Activated gamma-delta T cell treated with Interleukin-2 at 50 U/mL for 16 hours (primary cell): ENCODE results near the gene TNFSF9.
A peak's percentile ranks its signal among the peaks of the same experiment; 100 is the strongest.
"Not testable (repeated sequence)": the region's sequence is repeated elsewhere in the genome, so short reads cannot be mapped to it uniquely, and the experiment has no call there.

ENCODE experiments used
- DNase-seq: peaks from one replicate; pipeline ENCODE4 v3.0.0-alpha.2; 2020

TNFSF9 gene

DNA sequence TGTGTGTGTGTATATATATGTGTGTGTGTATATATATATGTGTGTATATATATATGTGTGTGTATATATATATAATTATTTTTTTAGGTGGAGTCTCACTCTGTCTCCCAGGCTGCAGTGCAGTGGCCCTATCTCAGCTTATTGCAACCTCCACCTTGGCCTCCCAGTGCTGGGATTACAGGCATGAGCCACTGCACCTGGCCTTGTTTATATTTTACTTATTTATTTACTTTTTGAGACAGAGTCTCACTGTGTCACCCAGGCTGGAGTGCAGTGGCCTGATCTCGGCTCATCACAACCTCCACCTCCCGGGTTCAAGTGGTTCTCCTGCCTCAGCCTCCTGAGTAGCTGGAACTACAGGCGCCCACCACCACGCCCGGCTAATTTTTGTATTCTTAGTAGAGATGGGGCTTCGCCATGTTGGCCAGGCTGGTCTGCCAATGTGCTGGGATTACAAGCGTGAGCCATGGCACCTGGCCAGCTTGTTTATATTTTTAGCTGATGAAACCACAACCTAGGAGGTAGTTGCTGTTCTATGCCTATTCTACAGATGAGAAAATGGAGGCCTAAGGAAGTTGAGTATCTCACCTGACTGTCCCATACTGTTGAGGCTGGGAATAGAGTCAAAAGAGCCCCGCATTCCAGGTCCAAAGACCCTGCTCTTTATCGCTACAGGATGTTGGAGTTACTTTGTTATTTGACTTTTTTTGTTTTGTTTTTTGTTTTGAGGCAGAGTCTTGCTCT, 22.6 kb upstream of the TNFSF9 start:
- DNase-seq, result not testable (repeated sequence)

DNA sequence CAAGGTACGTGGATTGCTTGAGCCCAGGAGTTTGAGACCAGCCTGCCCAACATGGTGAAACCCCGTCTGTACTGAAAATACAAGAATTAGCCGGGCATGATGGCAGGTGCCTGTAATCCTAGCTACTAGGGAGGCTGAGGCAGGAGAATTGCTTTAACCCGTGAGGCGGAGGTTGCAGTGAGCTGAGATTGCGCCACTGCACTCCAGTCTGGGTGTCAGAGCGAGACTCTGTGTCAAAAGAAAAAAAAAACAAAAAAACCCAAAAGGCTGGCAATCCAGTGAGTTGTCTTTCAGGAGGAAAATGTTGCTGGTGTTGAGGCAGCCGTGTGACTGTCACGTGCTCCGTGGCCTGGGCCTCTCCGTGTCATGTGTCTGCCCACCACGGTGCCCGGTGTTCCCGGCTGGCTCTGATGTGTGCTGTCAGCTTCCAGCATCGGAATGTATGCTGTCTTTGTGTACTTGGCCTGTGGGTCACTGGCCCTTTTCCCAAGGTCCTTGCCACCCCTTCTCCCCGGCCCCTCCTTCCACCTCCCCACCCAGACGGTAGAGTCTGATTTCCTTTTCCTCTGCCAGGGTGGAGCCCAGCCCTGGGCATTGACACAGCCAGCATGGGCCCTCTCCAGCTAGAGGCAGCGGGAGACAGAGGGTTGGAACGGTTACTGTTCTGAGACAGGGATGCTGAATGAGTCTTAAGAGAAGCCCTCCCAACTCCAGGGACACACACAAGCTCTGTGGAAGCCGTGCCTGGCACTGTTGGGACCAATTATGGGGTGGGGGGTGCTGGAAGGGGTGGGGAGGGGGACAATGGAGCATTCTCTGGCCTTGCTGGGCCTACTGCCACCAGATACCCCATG, 21.5 kb upstream of the TNFSF9 start:
- no peak for DNase-seq

DNA sequence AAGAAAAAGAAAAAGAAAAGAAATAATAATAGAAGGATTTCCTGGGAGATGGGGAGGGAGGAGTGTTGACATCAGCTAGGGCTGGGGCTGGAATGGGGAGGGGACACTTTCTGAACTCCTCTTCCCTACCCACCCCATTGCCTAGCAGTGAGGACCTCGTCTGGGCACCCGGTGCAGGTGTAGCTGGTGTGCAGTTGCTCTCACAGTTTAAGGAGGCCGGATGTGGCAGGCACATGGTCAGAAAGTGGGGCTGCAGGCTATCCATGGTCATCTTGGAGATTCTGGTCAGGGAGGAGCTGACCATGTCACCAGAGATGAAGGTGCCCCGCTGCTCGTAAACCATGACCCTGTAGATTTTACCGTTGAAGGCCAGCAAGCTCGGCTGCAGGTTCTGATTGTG, 20.2 kb upstream of the TNFSF9 start:
- no peak for DNase-seq

DNA sequence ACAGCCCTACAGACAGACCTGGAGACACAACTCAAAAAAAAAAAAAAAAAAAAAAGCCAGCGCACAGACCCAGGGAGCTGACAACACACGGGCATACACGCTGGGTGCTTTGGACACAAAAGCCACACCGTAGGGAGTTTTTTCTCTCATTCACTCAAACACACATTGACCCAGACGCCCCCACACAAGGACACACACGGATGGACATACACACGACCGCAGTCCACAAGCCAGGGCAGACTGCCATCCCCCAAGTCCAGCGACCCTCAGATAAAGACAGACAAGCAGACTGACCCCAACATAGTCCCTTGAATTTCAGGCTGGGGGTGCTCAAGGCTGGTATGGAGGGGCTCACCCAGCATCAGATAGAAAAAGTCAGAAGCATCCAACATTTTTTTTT, 16.7 kb upstream of the TNFSF9 start:
- DNase-seq, result no peak

DNA sequence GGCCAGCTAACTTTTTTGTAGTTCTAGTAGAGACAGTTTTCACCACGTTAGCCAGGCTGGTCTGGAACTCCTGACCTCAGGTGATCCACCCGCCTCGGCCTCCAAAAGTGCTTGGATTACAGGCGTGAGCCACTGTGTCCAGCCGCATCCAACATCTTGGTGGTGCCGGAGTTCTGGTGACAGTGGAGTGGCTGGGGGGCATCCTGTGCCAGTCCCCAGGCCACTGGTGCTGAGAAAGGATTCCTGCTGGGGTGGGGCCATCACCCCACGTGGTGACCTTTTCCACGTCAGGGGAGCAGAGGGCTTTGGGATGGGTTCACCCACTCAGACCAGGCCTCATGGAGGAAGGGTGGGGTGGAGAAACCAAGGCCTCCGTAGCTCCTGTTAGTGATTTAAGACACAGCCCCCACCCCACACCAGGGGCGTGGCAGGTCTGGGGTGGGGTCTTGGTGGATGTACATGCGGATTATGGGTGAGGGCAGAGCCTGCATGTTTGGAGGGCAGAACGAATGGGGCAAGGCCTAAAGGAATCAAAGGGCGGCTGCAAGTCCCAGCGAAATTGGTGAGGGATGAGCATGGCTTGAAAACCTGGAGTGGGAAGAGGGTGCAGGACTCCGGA, 15.8 kb upstream of the TNFSF9 start:
- no peak for DNase-seq

GRCh38 chr19:6516018-6516658, 14.7 kb upstream of the TNFSF9 start:
- DNase-seq, result peak; percentile 40

- DNase-seq, result peak; percentile 93
Measured at GRCh38 chr19:6516659-6517291, 14.1 kb upstream of the TNFSF9 start.

DNA sequence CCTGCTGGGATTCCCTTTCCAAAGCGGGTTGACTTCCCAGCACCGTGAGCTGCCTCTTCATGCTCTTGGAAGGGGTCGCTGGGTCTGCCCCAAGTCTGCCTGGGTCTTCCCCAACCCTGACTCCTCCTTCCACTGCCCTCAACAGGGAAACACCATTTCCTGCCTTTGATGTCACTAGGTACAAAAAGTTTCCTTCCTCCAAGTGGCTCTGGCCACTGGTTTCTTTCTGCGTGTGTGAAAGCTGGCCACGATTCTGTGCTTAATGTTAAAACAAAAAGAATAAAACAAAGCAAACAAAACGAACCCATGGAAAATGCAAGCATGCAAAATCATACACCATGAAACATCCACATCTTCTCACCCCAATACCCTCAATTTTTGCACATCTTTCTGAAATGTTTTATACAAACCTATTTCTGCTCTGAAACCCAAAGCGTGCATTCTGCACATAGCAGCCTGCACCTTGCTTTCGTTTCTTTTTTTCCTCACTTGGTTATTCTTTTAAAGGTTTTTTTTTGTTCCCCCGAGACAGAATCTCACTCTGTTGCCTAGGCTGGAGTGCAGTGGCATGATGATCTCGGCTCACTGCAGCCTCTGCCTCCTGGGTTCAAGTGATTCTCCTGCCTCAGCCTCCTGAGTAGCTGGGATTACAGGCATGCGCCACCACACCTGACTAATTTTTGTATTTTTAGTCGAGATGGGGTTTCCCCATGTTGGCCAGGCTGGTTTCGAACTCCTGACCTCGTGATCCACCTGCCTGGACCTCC, 12.5 kb upstream of the TNFSF9 start:
- no peak for DNase-seq

DNA sequence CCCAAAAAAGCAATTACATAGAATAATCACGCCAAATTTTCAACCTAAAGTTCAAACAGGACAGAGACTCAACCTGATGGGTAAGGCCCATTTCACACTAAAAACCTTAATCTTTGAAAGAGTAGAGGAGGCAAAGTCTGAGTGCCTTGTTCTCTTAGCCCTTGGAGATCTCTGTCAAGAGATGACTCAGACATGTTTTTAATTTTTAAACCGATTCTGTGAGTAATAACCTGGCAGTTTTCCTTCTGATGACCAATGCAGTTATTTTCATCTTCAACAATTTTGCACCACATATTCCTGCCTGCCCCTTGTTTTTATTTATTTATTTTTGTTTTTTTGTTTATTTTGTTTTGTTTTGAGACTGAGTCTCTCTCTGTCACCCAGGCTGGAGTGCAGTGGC, 11.5 kb upstream of the TNFSF9 start:
- DNase-seq, result no peak

GRCh38 chr19:6521718-6522646, 8.8 kb upstream of the TNFSF9 start:
- DNase-seq, result peak; percentile 62

GRCh38 chr19:6522712-6523111, 8.1 kb upstream of the TNFSF9 start:
- no peak for DNase-seq

GRCh38 chr19:6524311-6524710, 6.5 kb upstream of the TNFSF9 start:
- no peak for DNase-seq

- no peak for DNase-seq
Measured at GRCh38 chr19:6527893-6528543, 2.8 kb upstream of the TNFSF9 start.

- no peak for DNase-seq
Measured at GRCh38 chr19:6528544-6529121, 2.2 kb upstream of the TNFSF9 start.

GRCh38 chr19:6529351-6529750, 1.5 kb upstream of the TNFSF9 start:
- no peak for DNase-seq

DNA sequence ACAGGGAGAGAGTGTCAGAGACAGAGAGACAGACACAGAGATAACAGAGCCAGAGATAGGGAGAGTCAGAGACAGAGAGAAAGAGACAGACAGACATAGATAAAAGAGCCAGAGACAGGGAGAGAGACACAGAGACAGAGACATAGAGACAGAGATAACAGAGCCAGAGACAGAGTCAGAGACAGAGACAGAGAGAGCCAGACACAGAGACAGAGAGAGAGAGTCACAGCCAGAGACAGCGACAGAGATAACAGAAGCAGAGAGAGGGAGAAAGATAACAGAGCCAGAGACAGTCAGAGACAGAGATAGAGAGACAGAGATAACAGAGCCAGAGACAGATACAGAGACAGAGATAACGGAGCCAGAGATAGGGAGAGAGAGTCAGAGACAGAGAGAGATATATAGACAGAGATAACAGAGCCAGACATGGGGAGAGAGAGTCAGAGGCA, 865 bp upstream of the TNFSF9 start:
- DNase-seq, result no peak

DNA sequence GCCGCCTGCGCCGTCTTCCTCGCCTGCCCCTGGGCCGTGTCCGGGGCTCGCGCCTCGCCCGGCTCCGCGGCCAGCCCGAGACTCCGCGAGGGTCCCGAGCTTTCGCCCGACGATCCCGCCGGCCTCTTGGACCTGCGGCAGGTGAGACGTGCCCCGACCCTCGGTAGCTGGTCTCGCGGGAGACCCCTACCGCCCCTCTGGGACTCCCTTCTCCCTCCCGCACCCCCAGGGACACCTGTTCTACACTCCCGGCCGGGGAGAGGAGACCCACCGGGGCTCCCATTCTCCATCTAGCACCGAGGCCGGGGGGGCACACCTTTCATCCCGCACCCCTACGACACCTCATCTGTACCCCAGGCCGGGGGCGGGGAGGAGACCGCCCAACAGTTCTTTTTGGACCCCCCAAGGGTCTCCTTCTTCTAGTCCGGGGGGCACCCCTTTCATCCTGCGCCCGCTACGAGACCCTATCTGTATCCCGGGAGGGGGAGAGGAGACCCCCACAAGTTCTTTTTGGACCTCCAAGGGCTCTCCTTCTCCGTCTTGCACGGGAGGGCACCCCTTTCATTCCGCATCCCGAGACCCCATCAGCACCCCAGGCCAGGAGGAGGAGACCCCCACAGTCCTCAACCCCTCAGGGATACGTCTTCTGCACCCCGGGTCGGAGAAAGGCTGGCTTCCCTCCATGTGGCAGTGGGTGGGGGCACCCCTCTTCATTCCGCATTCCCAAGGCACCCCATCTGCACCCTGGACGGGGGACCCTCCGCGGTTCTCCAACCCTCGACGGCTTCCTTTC, 533 bp downstream of the TNFSF9 start:
- DNase-seq, result no peak

- DNase-seq, result no peak
Measured at GRCh38 chr19:6531956-6532243, 1.1 kb downstream of the TNFSF9 start.
